Right lobe of liver (tissue), 4 donors: ENCODE data around the gene CDC45.

ENCODE experiments used
- CTCF ChIP-seq, 4 donors: fragments of 200-600 bp in 3 of 4; fragments of 450-650 bp in 1 of 4; IDR thresholded peaks; one replicate each; pipeline versions ENCODE4 v1.5.1 to v1.8.0; 2016 to 2022; ENCODE audit warnings: antibody characterized with exemption in 4 of 4, mild to moderate bottlenecking in 2 of 4
- POLR2A ChIP-seq: fragments of 450-650 bp; IDR thresholded peaks from one replicate; pipeline ENCODE4 v1.6.1; 2017; ENCODE audit warnings: antibody characterized with exemption, mild to moderate bottlenecking
- donor health status: DM: no; HTN: no; CAD: no.
- donor health status: DM: no; HTN: no; CAD: no.
- donor health status: DM: no; HTN: yes; CAD: no.

- no peak for TF ChIP-seq POLR2A
- TF ChIP-seq CTCF (IDR thresholded peaks at IDR 0.05) = no peak
Observed at GRCh38 chr22:19533049-19533626, 53.4 kb downstream of the CDC45 start.
